ENCODE measurements around the gene MYCBP. TPM values are rescaled to one million over a fixed set of nuclear protein-coding genes. Genes with fewer than 3 reads are reported as not detected.

Gene MYCBP
- total RNA-seq, 1 donor, result 2.5 TPM

- Histone ChIP-seq H3K36me3 (ENCODE audit: insufficient read depth, low read length) (no peaks in the 10 kb centered on the region), H3K27me3 (ENCODE audit: insufficient read depth, low read length) (peaks cover 50% of the 10 kb centered on the region)
Measured at GRCh38 chr1:38826262-38826661, 46.9 kb downstream of the MYCBP start.

GRCh38 chr1:38820860-38821259, 52.3 kb downstream of the MYCBP start:
- H2AFZ ChIP-seq (ENCODE audit: low read length), result no peak overlapping the region
- H3K27ac ChIP-seq (ENCODE audit: low read depth, low read length), result no peak overlapping the region
- no peak overlapping the region for H3K4me2 ChIP-seq (ENCODE audit: insufficient read depth, low read length)
- no peaks in the 10 kb centered on the region for H3K79me2 ChIP-seq (ENCODE audit: insufficient read depth, low read length)
- no peaks in the 10 kb centered on the region for H4K20me1 ChIP-seq (ENCODE audit: insufficient read depth, low read length)
- H3K9me3 ChIP-seq (ENCODE audit: low read depth, low read length), result no peaks in the 10 kb centered on the region
- DNase-seq (ENCODE audit: insufficient read length, low spot score, missing footprints), result peak; percentile 62
- peaks cover 61% of the 10 kb centered on the region for H3K27me3 ChIP-seq (ENCODE audit: insufficient read depth, low read length)
- no peak overlapping the region for H3K4me3 ChIP-seq (ENCODE audit: insufficient read depth, low read length)
- TF ChIP-seq CTCF (IDR thresholded peaks at IDR 0.05; ENCODE audit: extremely low read depth, low read depth, low read length), result no peak
- H3K36me3 ChIP-seq (ENCODE audit: insufficient read depth, low read length), result no peaks in the 10 kb centered on the region
- H3K4me1 ChIP-seq (ENCODE audit: insufficient read depth, low read length), result no peaks in the 10 kb centered on the region

More at GRCh38 chr1:38826262-38826661, 46.9 kb downstream of the MYCBP start:
- no peak overlapping the region for H3K4me2 ChIP-seq (ENCODE audit: insufficient read depth, low read length)
- H2AFZ ChIP-seq (ENCODE audit: low read length), result no peak overlapping the region
- TF ChIP-seq CTCF (IDR thresholded peaks at IDR 0.05; ENCODE audit: extremely low read depth, low read depth, low read length), result no peak
- H3K4me3 ChIP-seq (ENCODE audit: insufficient read depth, low read length), result no peak overlapping the region
- no peaks in the 10 kb centered on the region for H3K4me1 ChIP-seq (ENCODE audit: insufficient read depth, low read length)
- H3K79me2 ChIP-seq (ENCODE audit: insufficient read depth, low read length), result no peaks in the 10 kb centered on the region
- H3K9me3 ChIP-seq (ENCODE audit: low read depth, low read length), result no peaks in the 10 kb centered on the region
- no peak overlapping the region for H3K27ac ChIP-seq (ENCODE audit: low read depth, low read length)
- H4K20me1 ChIP-seq (ENCODE audit: insufficient read depth, low read length), result no peaks in the 10 kb centered on the region
- DNase-seq (ENCODE audit: insufficient read length, low spot score, missing footprints), result no peak

GRCh38 chr1:38819516-38819915, 53.6 kb downstream of the MYCBP start:
- H3K27ac ChIP-seq (ENCODE audit: low read depth, low read length), result no peak overlapping the region
- no peaks in the 10 kb centered on the region for H3K4me1 ChIP-seq (ENCODE audit: insufficient read depth, low read length)
- no peak overlapping the region for H3K4me3 ChIP-seq (ENCODE audit: insufficient read depth, low read length)
- H3K9me3 ChIP-seq (ENCODE audit: low read depth, low read length), result no peaks in the 10 kb centered on the region
- H2AFZ ChIP-seq (ENCODE audit: low read length), result no peak overlapping the region
- no peaks in the 10 kb centered on the region for H3K79me2 ChIP-seq (ENCODE audit: insufficient read depth, low read length)
- peak; percentile 63 for DNase-seq (ENCODE audit: insufficient read length, low spot score, missing footprints)
- H4K20me1 ChIP-seq (ENCODE audit: insufficient read depth, low read length), result no peaks in the 10 kb centered on the region
- H3K36me3 ChIP-seq (ENCODE audit: insufficient read depth, low read length), result no peaks in the 10 kb centered on the region
- no peak overlapping the region for H3K4me2 ChIP-seq (ENCODE audit: insufficient read depth, low read length)
- H3K27me3 ChIP-seq (ENCODE audit: insufficient read depth, low read length), result peaks cover 73% of the 10 kb centered on the region
- TF ChIP-seq CTCF (IDR thresholded peaks at IDR 0.05; ENCODE audit: extremely low read depth, low read depth, low read length), result no peak

- DNase-seq (ENCODE audit: insufficient read length, low spot score, missing footprints), result no peak
- Histone ChIP-seq H3K4me1 (ENCODE audit: insufficient read depth, low read length) (no peaks in the 10 kb centered on the region), H3K4me2 (ENCODE audit: insufficient read depth, low read length) (no peak overlapping the region), H3K27ac (ENCODE audit: low read depth, low read length) (no peak overlapping the region), H3K36me3 (ENCODE audit: insufficient read depth, low read length) (no peaks in the 10 kb centered on the region), H3K79me2 (ENCODE audit: insufficient read depth, low read length) (no peaks in the 10 kb centered on the region), H3K4me3 (ENCODE audit: insufficient read depth, low read length) (no peak overlapping the region), H3K9me3 (ENCODE audit: low read depth, low read length) (no peaks in the 10 kb centered on the region), H2AFZ (ENCODE audit: low read length) (no peak overlapping the region), H4K20me1 (ENCODE audit: insufficient read depth, low read length) (no peaks in the 10 kb centered on the region), H3K27me3 (ENCODE audit: insufficient read depth, low read length) (peaks cover 78% of the 10 kb centered on the region)
- no peak for TF ChIP-seq CTCF (IDR thresholded peaks at IDR 0.05; ENCODE audit: extremely low read depth, low read depth, low read length)
Measured at GRCh38 chr1:38819040-38819439, 54.1 kb downstream of the MYCBP start.
